Liver (tissue), 9 donors: ENCODE data around the gene MDN1. TPM values are rescaled to one million over a fixed set of nuclear protein-coding genes. Genes with fewer than 3 reads are reported as not detected.

Experiments used
- DNase-seq: peaks from one replicate; pipeline ENCODE4 v3.0.0-alpha.2; 2017; ENCODE audit warnings: low spot score
- H3K27ac ChIP-seq, 2 donors: one replicate each; pipeline ENCODE4 v1.7.0; 2013; ENCODE audit warnings: inconsistent platforms in 2 of 2, low read length in 2 of 2, control low read depth in 1 of 2, low read depth in 1 of 2, mild to moderate bottlenecking in 1 of 2
- H3K27me3 ChIP-seq, 4 donors: one replicate each; pipeline versions ENCODE4 v1.6.1 to v1.7.0; 2013; ENCODE audit warnings: low read length in 3 of 4, inconsistent platforms in 1 of 4, mild to moderate bottlenecking in 1 of 4, moderate library complexity in 1 of 4; ENCODE audit not compliant: control insufficient read depth in 4 of 4, insufficient read depth in 4 of 4
- H3K36me3 ChIP-seq, 4 donors: one replicate each; pipeline versions ENCODE4 v1.6.1 to v1.7.0; 2013; ENCODE audit warnings: low read length in 3 of 4, mild to moderate bottlenecking in 3 of 4, low read depth in 1 of 4, moderate library complexity in 1 of 4; ENCODE audit not compliant: control insufficient read depth in 4 of 4, insufficient read depth in 3 of 4
- H3K4me1 ChIP-seq, 4 donors: one replicate each; pipeline versions ENCODE4 v1.6.1 to v1.7.0; 2013; ENCODE audit warnings: low read length in 3 of 4, mild to moderate bottlenecking in 3 of 4, moderate library complexity in 1 of 4; ENCODE audit not compliant: control insufficient read depth in 4 of 4, insufficient read depth in 4 of 4
- H3K4me3 ChIP-seq, 3 donors: one replicate each; pipeline versions ENCODE4 v1.6.1 to v1.7.0; 2013; ENCODE audit warnings: low read length in 3 of 3, control low read depth in 1 of 3, low read depth in 1 of 3, mild to moderate bottlenecking in 1 of 3
- H3K9ac ChIP-seq, 2 donors: one replicate each; pipeline ENCODE4 v1.7.0; 2013; ENCODE audit warnings: low read length in 2 of 2, mild to moderate bottlenecking in 2 of 2, moderate library complexity in 2 of 2, control low read depth in 1 of 2, low read depth in 1 of 2
- H3K9me3 ChIP-seq, 4 donors: one replicate each; pipeline versions ENCODE4 v1.6.1 to v1.7.0; 2013; ENCODE audit warnings: low read length in 3 of 4; ENCODE audit not compliant: control insufficient read depth in 4 of 4
- EGR1 ChIP-seq, 2 donors: IDR thresholded peaks; 2 replicates each; pipeline ENCODE4 v1.6.1; 2016 to 2018; ENCODE audit warnings: antibody characterized with exemption in 2 of 2, low read depth in 2 of 2
- FOXA1 ChIP-seq: IDR thresholded peaks from 2 replicates; pipeline ENCODE4 v1.6.1; 2016; ENCODE audit warnings: antibody characterized with exemption
- FOXA2 ChIP-seq: IDR thresholded peaks from 2 replicates; pipeline ENCODE4 v1.6.1; 2016; ENCODE audit warnings: antibody characterized with exemption
- GABPA ChIP-seq, 2 donors: IDR thresholded peaks in 1 of 2; conservative IDR thresholded peaks in 1 of 2; 2 replicates each; pipeline ENCODE4 v1.6.1; 2016; ENCODE audit warnings: antibody characterized with exemption in 2 of 2, mild to moderate bottlenecking in 1 of 2, moderate library complexity in 1 of 2
- HNF4A ChIP-seq, 2 donors: conservative IDR thresholded peaks; 2 replicates each; pipeline ENCODE4 v1.6.1; 2016; ENCODE audit warnings: antibody characterized with exemption in 2 of 2, mild to moderate bottlenecking in 2 of 2
- HNF4G ChIP-seq: IDR thresholded peaks from 2 replicates; pipeline ENCODE4 v1.6.1; 2016; ENCODE audit warnings: antibody characterized with exemption
- JUND ChIP-seq, 2 donors: IDR thresholded peaks; 2 replicates each; pipeline ENCODE4 v1.6.1; 2016; ENCODE audit warnings: antibody characterized with exemption in 2 of 2
- MAX ChIP-seq: IDR thresholded peaks from 2 replicates; pipeline ENCODE4 v1.6.1; 2016; ENCODE audit warnings: antibody characterized with exemption
- NR2F2 ChIP-seq: IDR thresholded peaks from 2 replicates; pipeline ENCODE4 v1.6.1; 2016; ENCODE audit warnings: antibody characterized with exemption
- RAD21 ChIP-seq, 2 donors: IDR thresholded peaks; 2 replicates each; pipeline ENCODE4 v1.6.1; 2016; ENCODE audit warnings: antibody characterized with exemption in 2 of 2, mild to moderate bottlenecking in 2 of 2
- REST ChIP-seq: IDR thresholded peaks from 2 replicates; pipeline ENCODE4 v1.6.1; 2016; ENCODE audit warnings: antibody characterized with exemption, mild to moderate bottlenecking
- RXRA ChIP-seq, 2 donors: IDR thresholded peaks; 2 replicates each; pipeline ENCODE4 v1.6.1; 2017 to 2018; ENCODE audit warnings: antibody characterized with exemption in 2 of 2, mild to moderate bottlenecking in 1 of 2
- SP1 ChIP-seq: IDR thresholded peaks from 2 replicates; pipeline ENCODE4 v1.6.1; 2018; ENCODE audit warnings: antibody characterized with exemption, mild to moderate bottlenecking
- TAF1 ChIP-seq: conservative IDR thresholded peaks from 2 replicates; pipeline ENCODE4 v1.6.1; 2016; ENCODE audit warnings: antibody characterized with exemption, mild to moderate bottlenecking
- YY1 ChIP-seq: IDR thresholded peaks from 2 replicates; pipeline ENCODE4 v1.6.1; 2016; ENCODE audit warnings: antibody characterized with exemption, mild to moderate bottlenecking
- WGBS: extraction: QIAGEN DNeasy Blood & Tissue Kit; methylation state at CpG from one replicate; pipeline ENCODE4 v1.1.7; 2013; 5-methylcytosine and 5-hydroxymethylcytosine counted together
- polyA plus RNA-seq, 2 donors: library from polyadenylated mRNA; stranded (reverse) in 1 of 2; unstranded in 1 of 2; fragments of 200-250 nt in 1 of 2; fragments of >200 nt in 1 of 2; fragmentation: Nextera tagmentation in 1 of 2; extraction: Ambion mirVana in 1 of 2; gene quantifications; one replicate each; pipeline versions ENCODE4 v1.2.1 to v1.2.3, GENCODE V29; 2013 to 2015
- total RNA-seq, 2 donors: library from RNA; depleted of rRNA; stranded (reverse); fragments of >200 nt; gene quantifications; one replicate each; pipeline ENCODE4 v1.2.3, GENCODE V29; 2014
- TF ChIP-seq, protein P1 (sequence below): IDR thresholded peaks from 2 replicates; pipeline ENCODE4 v1.6.1; 2016; ENCODE audit warnings: antibody characterized with exemption
- TF ChIP-seq, protein P2 (sequence below): fragments of 150-350 bp; IDR thresholded peaks from 2 replicates; pipeline ENCODE4 v1.5.1; 2017; ENCODE audit warnings: improper control_type of control experiment, low read depth, low read length; ENCODE audit not compliant: missing input control
- TF ChIP-seq, protein P3 (sequence below): IDR thresholded peaks from 2 replicates; pipeline ENCODE4 v1.6.1; 2016; ENCODE audit warnings: antibody characterized with exemption
- donor health status: healthy.
- donor health status: healthy.
- donor health status: healthy.
- donor health status: healthy.
- donor health status: healthy.

The MDN1 gene
- total and polyA plus RNA-seq, 4 donors: 5.4 to 48.9 (median 22.8) TPM

- Histone ChIP-seq H3K36me3 (peaks cover 14 to 48% (median 38%) of the 10 kb centered on the region in 4 donors), H3K27me3 (no peaks in the 10 kb centered on the region), H3K9ac (no peak overlapping the region), H3K4me1 (no peaks in the 10 kb centered on the region), H3K27ac (no peak overlapping the region), H3K4me3 (no peak overlapping the region), H3K9me3 (no peaks in the 10 kb centered on the region)
- WGBS: 93% methylated on average over 1 of the region's 1 CpG
- no peak for DNase-seq
- TF ChIP-seq MAX (no peak), REST (no peak), RXRA (IDR thresholded peaks at IDR 0.05) (no peak), NR2F2 (no peak), JUND (IDR thresholded peaks at IDR 0.05) (no peak), YY1 (no peak), TAF1 (no peak), SP1 (no peak), FOXA2 (no peak), GABPA (IDR thresholded peaks at IDR 0.05 in 1 of 2, conservative IDR thresholded peaks at IDR 0.05 in 1 of 2) (no peak), EGR1 (IDR thresholded peaks at IDR 0.05; ENCODE audit: low read depth in 2 of 2) (no peak), RAD21 (IDR thresholded peaks at IDR 0.05) (no peak), HNF4G (no peak), FOXA1 (no peak), HNF4A (conservative IDR thresholded peaks at IDR 0.05) (no peak)
- TF ChIP-seq, protein P1, sequence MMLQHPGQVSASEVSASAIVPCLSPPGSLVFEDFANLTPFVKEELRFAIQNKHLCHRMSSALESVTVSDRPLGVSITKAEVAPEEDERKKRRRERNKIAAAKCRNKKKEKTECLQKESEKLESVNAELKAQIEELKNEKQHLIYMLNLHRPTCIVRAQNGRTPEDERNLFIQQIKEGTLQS: no peak
- TF ChIP-seq, protein P2, sequence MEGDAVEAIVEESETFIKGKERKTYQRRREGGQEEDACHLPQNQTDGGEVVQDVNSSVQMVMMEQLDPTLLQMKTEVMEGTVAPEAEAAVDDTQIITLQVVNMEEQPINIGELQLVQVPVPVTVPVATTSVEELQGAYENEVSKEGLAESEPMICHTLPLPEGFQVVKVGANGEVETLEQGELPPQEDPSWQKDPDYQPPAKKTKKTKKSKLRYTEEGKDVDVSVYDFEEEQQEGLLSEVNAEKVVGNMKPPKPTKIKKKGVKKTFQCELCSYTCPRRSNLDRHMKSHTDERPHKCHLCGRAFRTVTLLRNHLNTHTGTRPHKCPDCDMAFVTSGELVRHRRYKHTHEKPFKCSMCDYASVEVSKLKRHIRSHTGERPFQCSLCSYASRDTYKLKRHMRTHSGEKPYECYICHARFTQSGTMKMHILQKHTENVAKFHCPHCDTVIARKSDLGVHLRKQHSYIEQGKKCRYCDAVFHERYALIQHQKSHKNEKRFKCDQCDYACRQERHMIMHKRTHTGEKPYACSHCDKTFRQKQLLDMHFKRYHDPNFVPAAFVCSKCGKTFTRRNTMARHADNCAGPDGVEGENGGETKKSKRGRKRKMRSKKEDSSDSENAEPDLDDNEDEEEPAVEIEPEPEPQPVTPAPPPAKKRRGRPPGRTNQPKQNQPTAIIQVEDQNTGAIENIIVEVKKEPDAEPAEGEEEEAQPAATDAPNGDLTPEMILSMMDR: no peak
- TF ChIP-seq, protein P3, sequence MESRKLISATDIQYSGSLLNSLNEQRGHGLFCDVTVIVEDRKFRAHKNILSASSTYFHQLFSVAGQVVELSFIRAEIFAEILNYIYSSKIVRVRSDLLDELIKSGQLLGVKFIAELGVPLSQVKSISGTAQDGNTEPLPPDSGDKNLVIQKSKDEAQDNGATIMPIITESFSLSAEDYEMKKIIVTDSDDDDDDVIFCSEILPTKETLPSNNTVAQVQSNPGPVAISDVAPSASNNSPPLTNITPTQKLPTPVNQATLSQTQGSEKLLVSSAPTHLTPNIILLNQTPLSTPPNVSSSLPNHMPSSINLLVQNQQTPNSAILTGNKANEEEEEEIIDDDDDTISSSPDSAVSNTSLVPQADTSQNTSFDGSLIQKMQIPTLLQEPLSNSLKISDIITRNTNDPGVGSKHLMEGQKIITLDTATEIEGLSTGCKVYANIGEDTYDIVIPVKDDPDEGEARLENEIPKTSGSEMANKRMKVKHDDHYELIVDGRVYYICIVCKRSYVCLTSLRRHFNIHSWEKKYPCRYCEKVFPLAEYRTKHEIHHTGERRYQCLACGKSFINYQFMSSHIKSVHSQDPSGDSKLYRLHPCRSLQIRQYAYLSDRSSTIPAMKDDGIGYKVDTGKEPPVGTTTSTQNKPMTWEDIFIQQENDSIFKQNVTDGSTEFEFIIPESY: no peak
These were observed 38.4 kb upstream of the MDN1 start for GRCh38 chr6:89858041-89858440.
